LoVo (cell line): Measurements from ENCODE around the gene IFNL4.
"Not testable (repeated sequence)": the region's sequence is repeated elsewhere in the genome, so short reads cannot be mapped to it uniquely, and the experiment has no call there.

Experiments
- DNase-seq: peaks from one replicate; pipeline ENCODE4 v3.0.0-alpha.2; 2016; ENCODE audit warnings: low spot score

IFNL4 gene

DNA sequence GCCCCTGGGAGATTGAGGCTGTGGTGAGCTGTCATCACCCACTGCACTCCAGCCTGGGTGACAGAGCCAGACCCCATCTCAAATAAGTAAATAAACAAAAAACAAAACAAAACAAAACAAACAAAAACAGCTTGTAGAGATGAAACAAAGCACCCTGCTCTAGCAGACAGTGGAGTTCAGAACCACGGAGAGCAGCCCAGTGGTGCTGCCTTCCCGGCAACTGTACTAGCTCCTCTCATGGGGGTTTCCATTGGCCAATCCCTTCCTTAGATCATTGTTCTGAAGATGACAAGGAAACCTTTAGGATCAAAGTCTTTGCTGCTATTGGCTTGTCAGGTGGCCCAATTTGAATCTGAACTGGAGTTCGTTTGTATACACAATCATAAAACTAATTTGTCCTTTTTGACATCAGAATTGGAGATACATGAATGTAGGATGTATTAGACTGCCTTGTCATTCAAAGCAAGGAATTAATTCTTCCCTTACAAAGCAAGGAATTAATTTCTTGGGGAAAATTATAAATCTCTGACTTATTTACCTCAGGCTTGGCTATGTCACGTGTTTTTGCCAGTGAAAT lies 24.9 kb downstream of the IFNL4 start:
- no peak for DNase-seq

DNA sequence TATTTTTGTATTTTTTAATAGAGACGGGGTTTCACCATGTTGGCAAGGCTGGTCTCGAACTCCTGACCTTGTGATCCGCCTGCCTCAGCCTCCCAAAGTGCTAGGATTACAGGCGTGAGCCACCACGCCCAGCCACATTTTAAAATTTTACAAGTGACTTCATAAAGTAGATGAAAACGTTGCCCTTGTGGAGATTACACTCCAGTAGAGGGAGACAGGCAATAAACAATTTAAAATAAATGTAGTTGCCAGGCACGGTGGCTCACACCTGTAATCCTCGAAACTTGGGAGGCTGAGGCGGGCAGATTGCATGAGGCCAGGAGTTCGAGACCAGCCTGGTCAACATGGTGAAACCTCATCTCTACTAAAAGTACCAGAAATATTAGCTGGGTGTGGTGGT lies 29.5 kb downstream of the IFNL4 start:
- not testable (repeated sequence) for DNase-seq

DNA sequence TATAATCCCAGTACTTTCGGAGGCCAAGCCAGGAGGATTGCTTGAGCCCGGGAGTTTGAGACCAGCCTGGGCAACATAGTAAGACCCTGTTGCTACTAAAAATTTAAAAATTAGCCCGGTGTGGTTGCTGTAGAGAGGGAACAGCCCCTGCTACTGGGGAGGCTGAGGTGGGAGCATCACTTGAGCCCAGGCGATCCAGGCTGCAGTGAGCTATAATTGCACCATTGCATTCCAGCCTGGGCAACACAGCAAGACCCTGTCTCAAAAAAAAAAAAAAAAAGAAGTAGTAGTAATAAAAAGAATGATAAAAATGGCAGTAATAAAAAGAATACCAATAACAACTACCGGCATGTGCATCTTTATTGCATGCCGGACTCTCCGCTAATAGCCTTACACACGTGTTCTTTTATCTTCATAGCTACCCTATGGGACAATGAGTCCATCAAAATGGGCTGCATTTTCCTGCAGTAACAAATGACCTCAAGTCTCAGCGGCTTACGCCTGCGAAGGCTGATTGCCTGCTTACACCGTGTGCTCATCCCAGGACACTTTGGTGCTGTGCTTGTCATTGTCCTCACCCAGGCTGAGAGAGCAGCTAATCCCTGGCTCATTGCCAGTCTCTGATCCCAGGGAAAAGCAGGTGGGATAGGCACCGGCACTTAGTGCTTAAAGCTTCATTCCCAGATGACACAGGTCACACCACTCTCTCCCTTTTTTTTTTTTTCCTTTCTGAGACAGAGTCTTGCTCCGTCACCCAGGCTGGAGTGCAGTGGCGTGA lies 30.2 kb downstream of the IFNL4 start:
- no peak for DNase-seq

DNA sequence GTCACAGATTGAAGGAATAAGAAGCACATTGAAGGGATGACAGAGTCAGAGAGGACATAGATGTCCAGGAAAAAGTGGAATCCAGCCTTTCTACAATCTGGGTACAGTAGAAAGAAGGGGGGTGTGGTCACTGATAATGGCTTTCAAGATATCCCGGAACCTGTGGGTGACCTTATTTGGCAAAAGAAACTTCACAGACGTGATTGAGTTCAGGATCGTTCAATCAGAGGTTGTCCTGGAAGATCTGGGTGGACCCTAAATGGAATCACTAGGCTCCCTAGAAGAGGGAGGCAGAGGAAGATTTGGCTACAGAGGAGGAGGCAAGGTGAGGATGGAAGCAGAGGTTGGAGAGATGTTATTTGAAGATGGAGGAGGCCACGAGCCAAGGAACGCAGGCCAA lies 31.6 kb downstream of the IFNL4 start:
- DNase-seq: no peak

DNA sequence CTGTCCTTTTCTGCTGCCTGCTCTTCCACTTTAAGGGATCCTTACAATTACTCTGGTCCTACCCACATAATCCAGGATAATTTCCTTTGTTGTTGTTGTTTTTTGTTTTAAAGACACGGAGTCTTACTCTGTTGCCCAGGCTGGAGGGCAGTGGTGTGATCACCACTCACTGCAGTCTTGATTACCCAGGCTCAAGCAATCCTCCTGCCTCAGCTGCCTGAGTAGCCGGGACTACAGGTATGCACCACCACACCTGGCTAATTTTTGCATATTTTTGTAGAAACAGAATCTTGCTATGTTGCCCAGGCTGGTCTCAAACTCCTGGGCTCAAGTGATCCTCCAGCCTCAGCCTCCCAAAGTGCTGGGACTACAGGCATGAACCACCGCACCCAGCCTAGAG lies 33.3 kb downstream of the IFNL4 start:
- DNase-seq: not testable (repeated sequence)

DNA sequence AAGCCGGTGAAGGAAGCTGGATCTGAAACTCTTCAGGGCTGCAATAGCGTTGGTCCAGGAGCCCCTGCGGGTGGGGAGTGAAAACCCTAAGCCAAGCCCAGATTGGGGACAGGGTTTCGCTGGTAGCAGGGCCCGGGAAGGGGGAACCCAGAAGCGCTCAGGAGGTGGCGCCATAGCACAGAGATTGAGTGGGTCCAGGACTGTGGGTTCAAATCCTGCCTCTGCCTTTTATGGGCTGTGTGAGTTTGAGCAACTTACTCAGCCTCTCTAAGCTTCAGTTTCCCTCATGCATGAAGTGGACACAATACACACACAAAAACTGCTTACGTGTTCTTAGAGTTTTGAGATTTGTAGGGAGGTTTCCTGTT lies 36.3 kb downstream of the IFNL4 start:
- DNase-seq: no peak

DNA sequence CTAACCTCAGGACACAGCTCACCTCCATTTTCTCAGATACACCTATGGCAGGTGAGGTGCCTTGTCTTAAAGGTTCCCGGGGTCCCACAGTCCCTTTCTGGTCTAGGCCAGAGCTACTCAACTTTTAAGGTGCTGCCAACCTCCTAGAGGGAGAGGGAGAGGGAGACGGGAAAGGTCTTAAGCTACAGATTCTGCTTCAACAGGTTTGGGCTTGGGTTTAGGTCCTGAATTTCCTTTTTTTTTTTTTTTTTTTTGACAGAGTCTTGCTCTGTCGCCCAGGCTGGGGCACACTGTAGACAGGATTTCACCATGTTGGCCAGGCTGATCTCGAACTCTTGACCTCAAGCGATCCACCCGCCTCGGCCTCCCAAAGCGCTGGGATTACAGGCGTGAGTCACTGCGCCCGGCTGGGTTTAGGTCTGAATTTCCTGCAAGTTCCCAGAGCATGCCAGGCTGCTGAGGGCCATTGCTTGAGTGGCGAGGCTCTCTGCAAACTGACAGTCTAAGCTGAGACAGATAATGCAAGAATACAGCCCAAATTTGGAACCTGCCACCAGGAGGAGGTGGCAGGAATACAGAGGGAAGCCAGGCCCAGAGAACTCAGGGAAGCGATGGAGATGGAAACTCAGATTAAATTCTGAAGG lies 36.8 kb downstream of the IFNL4 start:
- DNase-seq: no peak

DNA sequence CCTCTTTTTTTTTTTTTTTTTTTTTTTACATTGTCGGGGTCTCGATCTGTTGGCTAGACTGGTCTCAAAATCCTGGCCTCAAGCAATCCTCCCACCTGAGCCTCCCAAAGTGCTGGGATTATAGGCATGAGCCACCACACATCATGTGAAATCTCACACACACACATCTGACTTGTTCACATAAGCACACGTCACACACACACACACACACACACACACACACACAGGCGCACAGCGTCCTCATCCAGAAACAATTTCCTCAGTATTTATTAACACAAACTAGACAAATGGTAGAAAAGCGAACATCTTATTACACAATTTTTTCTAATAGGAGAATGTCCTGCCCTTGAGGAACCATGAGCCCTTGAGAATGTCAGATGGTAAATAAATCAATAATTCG lies 39.5 kb downstream of the IFNL4 start:
- DNase-seq: no peak

DNA sequence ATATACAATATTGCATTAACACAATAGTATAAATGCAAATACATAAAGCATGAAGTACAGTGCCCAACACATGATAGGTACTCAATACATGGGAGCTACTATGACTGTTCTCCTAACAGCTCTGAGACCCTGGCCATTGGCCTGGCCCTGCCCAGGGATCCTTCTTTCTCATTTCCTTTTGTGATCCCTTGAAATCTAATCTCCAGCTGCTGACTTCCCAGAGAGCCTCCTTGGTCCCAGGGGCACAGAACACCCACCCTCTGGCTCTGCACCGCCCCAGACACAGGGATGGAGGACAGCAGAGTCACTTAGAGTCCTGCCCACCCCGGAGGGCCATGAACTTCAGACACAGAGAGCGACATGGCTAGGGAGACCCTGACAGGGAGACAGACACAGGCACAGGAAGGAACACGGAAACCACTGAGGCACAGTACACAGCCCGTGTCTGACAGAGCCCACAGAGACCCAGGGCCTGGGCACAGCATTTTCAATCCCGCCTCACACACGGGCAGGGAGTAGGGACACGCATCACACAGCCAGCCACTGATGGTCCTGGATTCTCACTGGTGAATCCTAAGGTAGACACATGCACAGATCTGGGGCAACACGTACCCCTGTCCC lies 40.4 kb downstream of the IFNL4 start:
- no peak for DNase-seq

DNA sequence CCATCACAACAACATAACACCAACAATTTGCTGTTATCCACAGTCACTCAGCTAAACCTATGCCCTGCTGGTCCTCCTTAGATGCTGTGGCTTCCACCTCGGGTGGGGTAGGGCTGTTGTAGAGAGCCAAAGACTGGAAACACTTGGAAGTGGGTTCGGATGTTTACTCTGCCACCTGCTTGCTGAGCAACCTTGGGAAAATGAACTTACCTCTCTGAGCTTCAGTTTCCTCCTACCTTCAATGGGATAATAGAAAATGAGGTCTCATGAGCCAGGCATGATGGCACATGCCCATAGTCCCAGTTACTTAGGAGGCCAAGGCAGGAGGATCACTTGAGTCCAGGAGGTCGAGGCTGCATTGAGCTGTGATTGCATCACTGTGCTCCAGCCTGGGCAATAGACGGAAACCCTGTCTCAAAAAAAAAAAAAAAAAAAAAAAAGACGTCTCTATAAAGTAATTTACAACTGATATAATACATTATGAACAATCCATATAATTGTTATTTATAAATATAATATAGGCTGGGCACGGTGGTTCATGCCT lies 41.3 kb downstream of the IFNL4 start:
- DNase-seq: no peak

DNA sequence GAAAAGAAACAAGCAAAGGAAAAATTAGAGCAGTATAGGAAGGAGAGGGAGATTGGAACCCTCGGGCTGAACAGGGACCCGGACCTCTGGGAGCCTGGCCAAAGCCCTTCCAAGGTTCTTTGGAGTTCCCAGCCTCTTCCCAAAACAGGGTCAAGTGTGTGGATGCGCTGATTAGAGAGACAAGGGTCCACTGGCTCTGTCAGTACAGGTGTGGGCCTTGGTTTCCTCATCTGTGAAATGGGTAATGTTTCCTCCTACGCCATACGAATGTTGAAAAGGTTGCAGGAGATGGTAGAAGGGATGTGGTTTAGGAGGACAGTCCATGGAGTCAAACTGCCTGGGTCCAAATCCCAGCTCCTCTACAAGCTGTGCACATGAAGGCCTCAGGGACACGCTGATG lies 42.5 kb downstream of the IFNL4 start:
- no peak for DNase-seq

DNA sequence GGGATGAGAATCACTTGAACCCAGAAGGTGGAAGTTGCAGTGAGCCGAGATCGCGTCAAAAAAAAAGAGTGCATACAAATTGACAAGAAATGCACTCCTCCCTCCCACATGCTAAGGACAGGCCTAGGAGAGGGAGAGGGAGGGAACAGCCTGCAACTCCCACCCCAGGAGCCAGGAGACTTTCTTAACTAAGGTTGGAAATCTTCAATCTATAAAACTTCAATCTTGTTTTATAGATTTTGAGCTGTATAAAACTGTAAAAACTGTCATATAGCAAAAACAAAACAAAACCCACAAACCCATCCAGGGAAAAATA lies 43.2 kb downstream of the IFNL4 start:
- DNase-seq: no peak

DNA sequence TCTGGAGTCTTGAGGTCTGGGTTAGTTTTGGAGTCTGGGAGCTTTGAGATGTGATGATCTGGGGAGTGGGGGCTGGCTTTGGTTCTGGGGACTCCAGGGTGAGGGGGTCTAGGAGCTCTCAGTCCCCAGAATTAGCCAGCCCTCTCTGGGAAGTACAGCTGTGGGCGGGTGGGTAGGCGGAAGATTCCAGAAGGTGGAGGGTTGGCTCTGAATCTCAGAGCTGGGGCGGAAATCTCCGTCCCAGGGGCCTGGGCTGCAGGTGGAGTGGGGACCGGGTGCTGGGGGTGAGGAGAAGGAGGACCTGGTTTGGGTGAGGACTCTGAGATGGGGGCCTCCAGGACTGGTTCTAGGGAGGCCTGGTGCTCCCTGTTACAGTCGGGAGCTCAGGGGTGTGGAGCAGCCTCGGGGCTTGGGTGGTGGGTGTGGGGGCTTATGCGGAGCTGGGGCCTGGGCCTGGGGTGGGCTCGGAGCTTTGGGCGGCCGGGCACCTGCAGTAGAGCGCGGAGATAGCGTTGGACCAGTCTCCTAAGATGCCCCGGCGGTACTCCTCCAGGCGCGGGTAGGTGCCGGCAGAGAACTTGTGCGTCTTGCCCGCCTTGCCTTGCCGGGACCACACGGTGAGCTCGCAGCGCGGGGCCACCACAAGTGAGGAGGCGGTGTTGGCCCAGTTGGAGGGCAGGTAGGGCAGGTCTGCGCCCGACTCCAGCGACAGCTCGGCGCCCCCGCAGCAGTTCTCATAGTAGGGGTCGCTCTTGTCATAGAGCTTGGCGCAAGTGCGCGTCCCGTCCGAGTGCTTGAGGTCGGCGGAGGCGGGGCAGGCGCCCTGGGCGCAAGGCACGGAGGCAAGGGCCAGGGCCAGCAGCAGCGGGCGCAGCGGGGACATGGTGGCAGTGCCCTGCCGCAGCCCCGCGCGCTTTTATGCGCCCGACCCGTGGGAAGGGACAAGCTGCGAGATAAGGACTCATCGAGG lies 45.0 kb downstream of the IFNL4 start, which contains the start of gene SYCN:
Gene SYCN, minus strand, starts transcription at position 892 of the 970 bp plus-strand sequence. Its CDS starts 9 bp downstream, at position 883.
- no peak for DNase-seq

DNA sequence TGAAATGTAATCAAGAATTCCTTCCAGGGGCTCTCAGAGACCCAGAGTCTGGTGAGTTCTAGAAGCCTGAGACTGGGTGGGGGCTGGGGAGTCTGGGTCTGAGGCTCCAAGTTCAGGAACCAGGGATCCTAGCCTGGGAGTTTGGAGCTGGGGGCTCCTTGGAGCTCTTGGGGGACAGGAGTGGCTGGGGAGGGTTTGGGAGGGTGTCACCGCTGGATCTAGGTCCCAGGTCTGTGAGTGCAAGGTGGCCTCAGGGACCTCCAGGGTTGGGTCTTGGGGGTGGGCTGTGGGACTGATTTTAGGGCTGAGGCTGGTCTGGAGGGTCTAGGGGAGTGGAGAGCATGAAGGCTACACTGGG lies 45.7 kb downstream of the IFNL4 start:
- DNase-seq: no peak

DNA sequence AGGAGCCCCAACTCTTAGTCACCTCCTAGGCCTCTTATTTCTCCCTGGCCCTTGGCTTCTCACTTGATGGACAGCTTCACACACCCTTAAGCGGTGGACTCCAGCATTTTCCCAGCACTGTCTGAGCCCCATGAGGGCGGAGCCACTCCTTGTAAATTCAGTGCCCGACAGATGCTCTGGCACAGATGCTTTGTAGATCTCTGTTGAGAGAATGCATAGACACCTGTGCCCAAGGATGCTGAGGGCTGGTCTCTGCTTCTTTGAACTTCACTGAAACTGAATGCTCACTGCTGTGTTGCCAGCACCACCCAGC lies 47.9 kb downstream of the IFNL4 start:
- DNase-seq: no peak

DNA sequence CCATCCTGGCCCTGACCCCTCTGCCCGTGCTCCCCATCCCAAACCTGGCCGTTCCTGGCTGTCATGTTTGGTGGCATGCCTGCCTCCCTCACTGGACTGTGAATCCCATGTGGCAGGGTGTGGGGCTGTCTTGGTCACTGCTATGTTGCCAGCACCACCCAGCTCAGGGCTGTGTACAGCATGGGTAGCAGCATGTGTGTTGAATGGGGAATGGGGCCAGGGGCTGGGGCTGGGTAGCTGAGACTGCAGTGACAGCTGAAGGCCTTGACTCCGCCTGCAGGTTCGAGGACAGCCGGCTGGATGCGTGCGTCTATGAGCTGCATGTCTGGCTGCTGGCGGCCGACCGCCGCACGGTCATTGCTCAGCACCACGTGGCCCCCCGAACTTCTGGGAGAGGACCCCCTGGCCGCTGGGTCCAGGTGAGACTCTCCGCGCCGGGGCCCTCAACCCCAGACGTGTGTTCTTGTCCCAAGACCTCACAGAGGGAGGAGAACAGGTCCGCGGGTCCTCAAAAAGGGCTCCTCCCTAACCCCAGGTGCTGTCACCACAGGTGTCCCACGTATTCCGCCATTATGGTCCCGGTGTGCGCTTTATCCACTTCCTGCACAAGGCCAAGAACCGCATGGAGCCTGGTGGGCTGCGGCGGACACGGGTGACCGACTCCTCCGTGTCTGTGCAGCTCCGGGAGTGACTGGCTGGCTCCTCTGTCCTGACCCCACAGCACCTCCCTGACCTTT lies 48.4 kb downstream of the IFNL4 start:
- no peak for DNase-seq

DNA sequence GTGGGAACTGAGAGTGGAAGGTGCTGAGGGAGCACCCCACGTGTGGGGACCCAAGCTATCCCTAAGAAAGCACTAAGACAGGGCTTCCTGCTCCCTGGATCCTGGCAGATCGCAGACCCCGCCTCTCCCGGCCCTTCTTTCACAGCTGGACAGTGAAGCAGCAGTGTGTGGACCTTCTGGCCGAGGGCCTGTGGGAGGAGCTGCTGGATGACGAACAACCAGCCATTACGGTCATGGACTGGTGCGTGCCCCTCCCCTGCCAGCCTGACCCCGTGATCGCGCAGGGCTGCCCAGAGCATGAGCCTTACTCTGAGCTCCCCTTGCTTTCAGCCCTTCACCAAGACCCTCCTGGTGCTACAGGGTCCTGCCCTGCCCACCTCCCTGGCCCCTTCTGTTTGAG lies 49.6 kb downstream of the IFNL4 start:
- no peak for DNase-seq

DNA sequence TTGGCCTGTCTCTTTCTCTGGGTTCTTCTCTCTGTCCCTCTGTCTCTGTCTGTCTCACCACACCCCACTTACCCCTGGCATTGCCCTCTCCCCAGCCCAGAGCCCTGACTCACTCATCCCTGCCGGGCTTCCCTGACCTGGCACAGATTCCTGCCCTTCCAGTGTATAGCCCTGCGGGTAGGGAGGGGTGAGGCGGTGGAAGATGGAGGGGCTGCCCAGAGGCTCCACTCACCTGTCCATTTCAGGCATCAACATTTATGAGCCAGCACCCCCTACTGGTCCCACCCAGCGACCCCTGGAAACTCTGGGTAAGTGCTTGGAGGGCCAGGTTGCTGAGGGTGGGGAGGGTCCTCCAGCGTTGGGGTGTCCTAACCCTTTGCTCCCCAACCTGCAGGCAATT lies 50.8 kb downstream of the IFNL4 start:
- no peak for DNase-seq

DNA sequence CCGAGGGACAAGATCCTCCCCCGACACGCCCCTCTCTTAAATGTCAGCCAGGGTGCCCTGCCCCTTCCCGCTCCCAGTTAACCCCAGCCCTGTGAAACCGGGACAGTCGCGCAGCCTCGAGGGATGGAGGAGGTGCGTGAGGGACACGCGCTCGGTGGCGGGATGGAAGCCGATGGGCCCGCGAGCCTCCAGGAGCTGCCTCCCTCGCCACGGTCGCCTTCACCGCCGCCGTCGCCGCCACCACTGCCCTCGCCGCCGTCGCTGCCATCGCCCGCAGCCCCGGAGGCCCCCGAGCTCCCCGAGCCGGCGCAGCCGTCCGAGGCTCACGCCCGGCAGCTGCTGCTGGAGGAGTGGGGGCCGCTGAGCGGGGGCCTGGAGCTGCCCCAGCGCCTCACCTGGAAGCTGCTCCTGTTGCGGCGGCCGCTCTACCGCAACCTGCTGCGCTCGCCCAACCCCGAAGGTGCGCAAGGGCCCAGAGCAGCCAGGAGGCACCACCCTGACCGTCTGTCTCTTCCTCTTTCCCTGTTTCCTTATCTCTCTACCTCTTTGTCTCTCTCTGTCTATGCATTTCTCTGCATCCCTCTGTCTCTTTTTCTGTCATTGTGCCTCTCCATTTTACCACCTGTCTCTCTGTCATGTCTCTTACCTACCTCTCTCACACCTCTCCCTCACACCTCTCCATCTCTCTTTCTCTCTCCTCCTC lies 51.6 kb downstream of the IFNL4 start, which contains the start of gene NCCRP1:
Gene NCCRP1, plus strand, starts transcription at position 105 of the 703 bp plus-strand sequence. Its CDS starts 19 bp downstream, at position 124.
- no peak for DNase-seq

DNA sequence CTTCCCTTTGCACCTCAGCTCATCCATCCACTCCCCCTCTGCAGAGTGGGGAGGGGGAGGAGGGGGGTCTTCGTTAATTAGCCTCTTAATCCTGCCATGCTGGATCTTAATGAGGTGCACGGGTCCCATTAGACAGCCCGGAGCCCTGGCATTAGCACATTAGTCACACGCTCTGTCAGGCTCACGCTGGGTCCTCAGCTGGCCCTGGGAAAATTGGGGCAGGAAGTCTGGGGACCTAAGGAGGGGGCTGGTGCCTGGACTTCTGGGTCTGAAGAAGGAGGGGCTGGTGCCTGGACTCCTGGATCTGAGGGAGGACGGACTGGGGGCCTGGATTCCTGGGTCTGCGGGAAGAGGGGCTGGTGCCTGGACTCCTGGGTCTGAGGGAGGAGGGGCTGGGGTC lies 52.3 kb downstream of the IFNL4 start:
- no peak for DNase-seq
